ENCODE data around the gene APBA1.
"Not testable (repeated sequence)": the region's sequence is repeated elsewhere in the genome, so short reads cannot be mapped to it uniquely, and the experiment has no call there.

Gene APBA1

GRCh38 chr9:69470186-69470977 is 201.8 kb downstream of the APBA1 start:
- no peak for FAIRE-seq

GRCh38 chr9:69469136-69469535 is 203.0 kb downstream of the APBA1 start:
- FAIRE-seq = no peak

- no peak for FAIRE-seq
Measured at GRCh38 chr9:69468380-69468779, 203.8 kb downstream of the APBA1 start.

GRCh38 chr9:69466151-69466550 is 206.0 kb downstream of the APBA1 start:
- FAIRE-seq = no peak

- no peak for FAIRE-seq
Measured at GRCh38 chr9:69465473-69465872, 206.7 kb downstream of the APBA1 start.

GRCh38 chr9:69463497-69464068 is 208.6 kb downstream of the APBA1 start:
- no peak for FAIRE-seq

- FAIRE-seq = no peak
Measured at GRCh38 chr9:69462394-69462793, 209.8 kb downstream of the APBA1 start.

- FAIRE-seq = no peak
Measured at GRCh38 chr9:69461103-69461887, 210.9 kb downstream of the APBA1 start.

GRCh38 chr9:69460012-69460411 is 212.2 kb downstream of the APBA1 start:
- FAIRE-seq = no peak

GRCh38 chr9:69458176-69458575 is 214.0 kb downstream of the APBA1 start:
- no peak for FAIRE-seq

- no peak for FAIRE-seq
Measured at GRCh38 chr9:69456201-69456600, 216.0 kb downstream of the APBA1 start.

GRCh38 chr9:69455311-69455710 is 216.9 kb downstream of the APBA1 start:
- no peak for FAIRE-seq

GRCh38 chr9:69454321-69454720 is 217.8 kb downstream of the APBA1 start:
- no peak for FAIRE-seq

- FAIRE-seq = no peak
Measured at GRCh38 chr9:69453746-69454145, 218.4 kb downstream of the APBA1 start.

GRCh38 chr9:69452110-69452782 is 219.9 kb downstream of the APBA1 start:
- FAIRE-seq = no peak

- no peak for FAIRE-seq
Measured at GRCh38 chr9:69446496-69446895, 225.7 kb downstream of the APBA1 start.

- FAIRE-seq = no peak
Measured at GRCh38 chr9:69445251-69445650, 226.9 kb downstream of the APBA1 start.

GRCh38 chr9:69444791-69445190 is 227.4 kb downstream of the APBA1 start:
- FAIRE-seq = no peak

GRCh38 chr9:69444021-69444420 is 228.2 kb downstream of the APBA1 start:
- no peak for FAIRE-seq

- no peak for FAIRE-seq
Measured at GRCh38 chr9:69443178-69443577, 229.0 kb downstream of the APBA1 start.

GRCh38 chr9:69442486-69442885 is 229.7 kb downstream of the APBA1 start:
- FAIRE-seq = no peak

- FAIRE-seq = not testable (repeated sequence)
Measured at GRCh38 chr9:69440254-69440955, 231.8 kb downstream of the APBA1 start.

- FAIRE-seq = not testable (repeated sequence)
Measured at GRCh38 chr9:69439654-69440053, 232.5 kb downstream of the APBA1 start.

All from A204.1 (cell line).